ENCODE results near the gene FRMD3.

Gene FRMD3

DNA sequence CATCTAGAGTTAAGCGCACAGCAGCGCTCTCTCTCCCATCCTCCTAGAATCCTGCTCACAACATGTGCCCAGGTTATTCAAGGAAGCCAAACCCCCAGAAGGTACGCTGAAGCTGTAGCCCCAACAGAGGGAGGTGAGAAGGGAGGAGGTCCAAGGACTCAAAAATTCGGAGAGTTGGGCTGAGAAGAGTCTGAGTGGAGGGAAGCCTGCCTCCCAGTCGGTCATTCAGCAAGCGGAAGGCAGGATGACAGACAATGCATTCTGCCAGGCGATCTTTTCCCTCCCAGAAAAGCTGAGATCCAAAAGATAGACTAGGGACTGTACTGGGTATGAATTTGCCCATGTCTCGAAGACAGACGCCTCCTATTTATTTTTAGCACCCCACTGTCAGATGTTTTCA is 189.2 kb downstream of the FRMD3 start:
- no peaks in the 10 kb centered on the region for H3K9me3 ChIP-seq (ENCODE audit: low read length)
- H3K4me1 ChIP-seq (ENCODE audit: insufficient read depth, low read length) = peaks cover 2% of the 10 kb centered on the region
- no peak overlapping the region for H2AFZ ChIP-seq (ENCODE audit: low read depth, low read length)
- no peaks in the 10 kb centered on the region for H3K36me3 ChIP-seq (ENCODE audit: insufficient read depth, low read length)
- H3K4me3 ChIP-seq (ENCODE audit: low read length) = no peak overlapping the region
- no peaks in the 10 kb centered on the region for H3K27me3 ChIP-seq (ENCODE audit: insufficient read depth, low read length)

GRCh38 chr9:83346655-83347420 is 191.4 kb downstream of the FRMD3 start:
- Histone ChIP-seq H2AFZ (ENCODE audit: low read depth, low read length) (no peak overlapping the region), H3K4me3 (ENCODE audit: low read length) (no peak overlapping the region), H3K4me1 (ENCODE audit: insufficient read depth, low read length) (peaks cover 2% of the 10 kb centered on the region), H3K36me3 (ENCODE audit: insufficient read depth, low read length) (no peaks in the 10 kb centered on the region), H3K9me3 (ENCODE audit: low read length) (no peaks in the 10 kb centered on the region), H3K27me3 (ENCODE audit: insufficient read depth, low read length) (no peaks in the 10 kb centered on the region)

DNA sequence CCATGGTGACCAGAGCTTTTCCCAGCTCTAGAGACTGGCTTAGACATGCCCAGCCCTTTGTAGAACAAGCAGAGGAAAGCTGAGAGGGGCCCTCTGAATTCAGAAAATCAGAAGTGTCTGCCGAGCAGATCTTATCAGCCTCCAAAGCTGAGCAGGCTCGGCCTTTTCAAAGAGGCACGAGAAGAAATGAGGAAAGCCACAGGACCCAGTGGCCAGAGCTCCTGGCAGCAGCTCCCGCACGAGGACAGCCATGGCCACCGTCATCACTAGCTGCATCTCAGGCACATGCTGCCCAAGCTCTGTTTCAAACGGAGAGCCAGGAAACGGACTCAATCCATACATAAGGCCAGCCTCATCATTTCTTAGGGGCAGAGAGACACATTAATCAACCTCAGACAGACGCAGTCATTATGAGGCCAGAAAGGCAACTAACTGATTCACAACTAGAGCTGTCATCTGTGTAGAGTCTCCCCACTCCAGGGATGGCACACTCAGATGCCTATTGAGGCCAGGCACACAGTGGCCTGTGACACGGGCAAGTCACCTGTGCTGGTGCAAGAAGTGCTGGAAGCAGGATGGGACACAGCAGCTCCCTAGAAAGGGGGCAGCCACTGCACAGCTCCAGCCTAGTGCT is 194.7 kb downstream of the FRMD3 start:
- no peaks in the 10 kb centered on the region for H3K4me1 ChIP-seq (ENCODE audit: insufficient read depth, low read length)
- no peak overlapping the region for H3K4me3 ChIP-seq (ENCODE audit: low read length)
- no peaks in the 10 kb centered on the region for H3K36me3 ChIP-seq (ENCODE audit: insufficient read depth, low read length)
- H3K27me3 ChIP-seq (ENCODE audit: insufficient read depth, low read length) = no peaks in the 10 kb centered on the region
- H2AFZ ChIP-seq (ENCODE audit: low read depth, low read length) = no peak overlapping the region
- H3K9me3 ChIP-seq (ENCODE audit: low read length) = no peaks in the 10 kb centered on the region

DNA sequence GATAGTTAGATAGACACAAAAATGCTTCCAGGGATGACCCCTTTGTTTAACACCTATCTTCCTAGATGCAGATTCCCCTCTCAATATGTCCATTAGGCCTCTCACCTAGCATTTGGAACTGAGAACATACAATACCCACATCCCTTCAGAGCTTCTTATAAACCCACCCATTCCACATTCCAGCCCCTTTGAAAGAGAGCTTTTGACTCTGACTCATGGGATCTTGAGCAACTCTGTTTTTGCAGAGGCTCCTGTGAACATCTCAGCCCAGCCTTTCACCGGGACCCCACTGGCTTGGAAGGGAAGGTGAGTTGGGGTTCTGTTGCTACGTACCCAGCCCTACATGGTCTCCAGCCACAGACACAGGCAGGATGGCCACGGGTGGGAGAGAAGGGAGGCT is 195.5 kb downstream of the FRMD3 start:
- Histone ChIP-seq H2AFZ (ENCODE audit: low read depth, low read length) (no peak overlapping the region), H3K4me3 (ENCODE audit: low read length) (no peak overlapping the region), H3K4me1 (ENCODE audit: insufficient read depth, low read length) (no peaks in the 10 kb centered on the region), H3K27me3 (ENCODE audit: insufficient read depth, low read length) (no peaks in the 10 kb centered on the region), H3K36me3 (ENCODE audit: insufficient read depth, low read length) (no peaks in the 10 kb centered on the region), H3K9me3 (ENCODE audit: low read length) (no peaks in the 10 kb centered on the region)

GRCh38 chr9:83342006-83342405 is 196.2 kb downstream of the FRMD3 start:
- Histone ChIP-seq H3K4me1 (ENCODE audit: insufficient read depth, low read length) (no peaks in the 10 kb centered on the region), H3K4me3 (ENCODE audit: low read length) (no peak overlapping the region), H2AFZ (ENCODE audit: low read depth, low read length) (no peak overlapping the region), H3K36me3 (ENCODE audit: insufficient read depth, low read length) (no peaks in the 10 kb centered on the region), H3K27me3 (ENCODE audit: insufficient read depth, low read length) (no peaks in the 10 kb centered on the region), H3K9me3 (ENCODE audit: low read length) (no peaks in the 10 kb centered on the region)

- H3K4me3 ChIP-seq (ENCODE audit: low read length) = no peak overlapping the region
- no peaks in the 10 kb centered on the region for H3K27me3 ChIP-seq (ENCODE audit: insufficient read depth, low read length)
- no peaks in the 10 kb centered on the region for H3K4me1 ChIP-seq (ENCODE audit: insufficient read depth, low read length)
- H3K36me3 ChIP-seq (ENCODE audit: insufficient read depth, low read length) = no peaks in the 10 kb centered on the region
- no peak overlapping the region for H2AFZ ChIP-seq (ENCODE audit: low read depth, low read length)
- H3K9me3 ChIP-seq (ENCODE audit: low read length) = no peaks in the 10 kb centered on the region
Measured at GRCh38 chr9:83340451-83340850, 197.8 kb downstream of the FRMD3 start.

- no peaks in the 10 kb centered on the region for H3K27me3 ChIP-seq (ENCODE audit: insufficient read depth, low read length)
- peaks cover 5% of the 10 kb centered on the region for H3K36me3 ChIP-seq (ENCODE audit: insufficient read depth, low read length)
- H3K4me1 ChIP-seq (ENCODE audit: insufficient read depth, low read length) = no peaks in the 10 kb centered on the region
- H3K4me3 ChIP-seq (ENCODE audit: low read length) = no peak overlapping the region
- H2AFZ ChIP-seq (ENCODE audit: low read depth, low read length) = no peak overlapping the region
- no peaks in the 10 kb centered on the region for H3K9me3 ChIP-seq (ENCODE audit: low read length)
Measured at GRCh38 chr9:83339435-83339834, 198.8 kb downstream of the FRMD3 start.

DNA sequence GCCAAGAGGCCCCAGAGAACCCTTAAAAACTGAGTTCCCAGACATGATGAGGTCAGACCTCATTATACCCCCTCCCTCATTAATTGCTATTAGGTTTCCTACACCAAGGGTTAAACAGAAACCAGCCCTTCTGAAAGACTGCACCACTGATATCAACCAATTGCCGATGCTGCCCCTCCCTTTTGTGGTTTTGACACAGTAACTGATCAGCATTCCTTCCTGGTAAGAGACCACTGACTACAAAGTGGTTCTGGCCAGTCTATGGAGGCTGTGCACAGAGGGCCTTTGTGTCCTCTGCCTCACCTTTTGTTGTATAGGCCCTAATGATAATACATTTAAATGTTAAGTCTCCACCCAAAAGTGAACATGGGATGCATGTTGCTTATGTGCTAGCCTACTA is 201.5 kb downstream of the FRMD3 start:
- H3K36me3 ChIP-seq (ENCODE audit: insufficient read depth, low read length) = peaks cover 5% of the 10 kb centered on the region
- no peaks in the 10 kb centered on the region for H3K4me1 ChIP-seq (ENCODE audit: insufficient read depth, low read length)
- no peak overlapping the region for H3K4me3 ChIP-seq (ENCODE audit: low read length)
- H2AFZ ChIP-seq (ENCODE audit: low read depth, low read length) = no peak overlapping the region
- H3K27me3 ChIP-seq (ENCODE audit: insufficient read depth, low read length) = no peaks in the 10 kb centered on the region
- no peaks in the 10 kb centered on the region for H3K9me3 ChIP-seq (ENCODE audit: low read length)

- Histone ChIP-seq H3K4me3 (ENCODE audit: low read length) (no peak overlapping the region), H3K36me3 (ENCODE audit: insufficient read depth, low read length) (peaks cover 5% of the 10 kb centered on the region), H3K27me3 (ENCODE audit: insufficient read depth, low read length) (no peaks in the 10 kb centered on the region), H3K9me3 (ENCODE audit: low read length) (no peaks in the 10 kb centered on the region), H2AFZ (ENCODE audit: low read depth, low read length) (no peak overlapping the region), H3K4me1 (ENCODE audit: insufficient read depth, low read length) (no peaks in the 10 kb centered on the region)
Measured at GRCh38 chr9:83334320-83334719, 203.9 kb downstream of the FRMD3 start.

- Histone ChIP-seq H3K9me3 (ENCODE audit: low read length) (no peaks in the 10 kb centered on the region), H3K36me3 (ENCODE audit: insufficient read depth, low read length) (peaks cover 5% of the 10 kb centered on the region), H3K4me1 (ENCODE audit: insufficient read depth, low read length) (peaks cover 7% of the 10 kb centered on the region), H3K27me3 (ENCODE audit: insufficient read depth, low read length) (no peaks in the 10 kb centered on the region), H2AFZ (ENCODE audit: low read depth, low read length) (no peak overlapping the region), H3K4me3 (ENCODE audit: low read length) (no peak overlapping the region)
Measured at GRCh38 chr9:83330207-83331196, 207.7 kb downstream of the FRMD3 start.

DNA sequence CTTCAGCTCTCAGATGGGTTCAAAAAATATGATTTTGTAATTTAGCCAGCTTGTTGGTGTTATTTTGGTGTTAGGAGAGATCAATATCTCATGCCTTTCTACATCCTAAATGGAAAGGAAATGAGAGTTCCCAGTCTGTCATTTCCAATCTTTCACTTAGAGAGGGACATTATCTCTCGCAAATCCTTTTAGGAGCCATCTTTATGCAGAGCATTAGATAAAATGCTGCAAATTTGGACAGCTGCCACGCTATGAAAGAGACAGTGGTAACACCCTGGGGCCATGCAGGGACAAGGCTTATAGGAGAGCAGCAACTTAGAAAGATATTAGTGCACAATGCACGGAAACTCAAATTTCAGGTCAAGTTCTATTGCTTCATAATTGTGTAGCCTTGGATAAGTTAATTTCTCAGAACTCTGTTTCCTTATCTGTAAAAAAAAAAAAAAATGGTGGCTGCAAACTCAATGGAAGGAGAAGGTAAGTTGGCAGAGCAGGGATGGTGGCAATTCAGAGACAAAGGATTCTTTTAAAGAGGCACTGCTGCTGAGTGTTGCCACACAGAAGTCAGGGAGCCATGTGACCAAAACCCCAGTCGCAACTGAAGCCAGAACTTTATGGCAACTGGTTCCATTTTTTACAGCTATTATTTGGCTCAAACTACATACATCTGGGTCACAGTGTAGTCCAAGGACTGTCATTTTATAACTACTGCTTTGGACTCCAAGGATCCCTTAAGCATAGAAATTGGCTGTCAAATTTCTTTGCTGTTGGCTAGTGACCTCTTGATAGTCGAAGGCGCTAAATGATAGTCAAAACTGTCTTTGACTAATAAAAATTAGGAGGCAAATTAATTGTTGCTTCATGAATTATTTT is 210.2 kb downstream of the FRMD3 start:
- H3K27me3 ChIP-seq (ENCODE audit: insufficient read depth, low read length) = no peaks in the 10 kb centered on the region
- H3K9me3 ChIP-seq (ENCODE audit: low read length) = no peaks in the 10 kb centered on the region
- no peak overlapping the region for H3K4me3 ChIP-seq (ENCODE audit: low read length)
- H2AFZ ChIP-seq (ENCODE audit: low read depth, low read length) = no peak overlapping the region
- no peaks in the 10 kb centered on the region for H3K36me3 ChIP-seq (ENCODE audit: insufficient read depth, low read length)
- H3K4me1 ChIP-seq (ENCODE audit: insufficient read depth, low read length) = peaks cover 7% of the 10 kb centered on the region

DNA sequence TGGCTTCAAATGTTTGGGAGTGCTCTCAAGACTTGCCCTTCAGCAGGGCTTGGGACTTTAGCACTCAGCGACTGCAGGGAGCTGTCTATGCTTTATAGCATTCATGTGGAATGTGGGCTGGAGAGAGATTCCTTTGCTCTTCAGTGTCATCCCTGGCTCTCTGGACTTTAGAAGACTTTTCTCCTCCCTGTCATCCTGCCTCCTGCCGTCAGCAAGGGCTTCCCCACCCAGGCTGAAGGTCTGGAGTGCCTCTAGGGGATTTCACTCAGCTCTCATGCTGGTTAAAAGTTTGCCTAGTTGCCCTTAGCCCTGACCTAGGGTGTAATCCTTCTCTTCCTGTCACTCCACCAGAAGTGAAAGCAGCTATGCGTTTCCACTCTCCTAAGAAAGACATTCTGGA is 210.9 kb downstream of the FRMD3 start:
- Histone ChIP-seq H3K4me3 (ENCODE audit: low read length) (no peak overlapping the region), H2AFZ (ENCODE audit: low read depth, low read length) (no peak overlapping the region), H3K4me1 (ENCODE audit: insufficient read depth, low read length) (peaks cover 7% of the 10 kb centered on the region), H3K27me3 (ENCODE audit: insufficient read depth, low read length) (no peaks in the 10 kb centered on the region), H3K36me3 (ENCODE audit: insufficient read depth, low read length) (no peaks in the 10 kb centered on the region), H3K9me3 (ENCODE audit: low read length) (no peaks in the 10 kb centered on the region)
